HL-60/S4 (cell line): ENCODE data around the gene CTU1.

Experiments used
- in situ Hi-C: fragments of 300-500 bp; cut with MboI; formaldehyde crosslinking; loops from 2 replicates; pipeline ENCODE4 v1.14.3; 2022; ENCODE audit warnings: low sequenced_read_pairs

The CTU1 gene

DNA sequence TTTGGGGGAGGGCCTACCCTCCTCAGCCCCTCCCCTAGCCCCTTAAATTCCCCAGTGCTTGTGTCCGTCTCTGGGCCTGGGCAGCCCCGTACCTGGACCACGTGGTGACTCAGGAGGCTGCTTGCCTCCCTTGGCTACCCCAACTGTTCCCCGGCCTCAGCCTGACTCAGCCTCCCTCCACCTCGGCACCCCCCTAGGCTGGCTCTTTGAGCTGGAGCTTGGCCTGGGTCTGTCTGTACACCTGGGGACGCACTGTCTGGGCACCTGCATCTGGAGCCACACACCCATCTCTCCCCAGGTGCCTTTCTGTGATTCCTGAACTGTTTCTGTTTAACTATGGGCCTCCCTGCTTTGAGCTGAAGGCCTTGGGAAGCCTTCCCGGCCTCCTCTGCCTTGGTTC lies 23.7 kb downstream of the CTU1 start:
- in situ Hi-C loops = no loop called here

DNA sequence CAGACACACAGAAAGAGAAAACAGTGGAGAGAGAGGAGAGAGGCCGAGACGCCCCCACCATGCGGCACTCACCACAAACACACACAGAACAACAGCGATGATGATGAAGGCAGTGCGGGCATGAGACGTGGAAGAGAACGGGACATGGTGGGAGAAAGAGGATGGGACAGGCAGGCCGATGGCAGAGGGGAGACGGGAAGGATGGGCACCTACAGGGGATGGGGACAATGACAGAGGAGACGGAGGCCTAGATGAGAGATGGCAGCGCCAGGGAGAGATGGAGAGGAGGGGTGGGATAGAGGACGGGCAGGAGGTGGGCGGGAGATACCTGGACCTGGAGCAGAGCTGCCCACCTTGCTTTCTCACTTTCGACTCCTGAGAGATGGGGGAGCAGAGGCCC lies 24.4 kb downstream of the CTU1 start:
- in situ Hi-C loops = no loop called here

DNA sequence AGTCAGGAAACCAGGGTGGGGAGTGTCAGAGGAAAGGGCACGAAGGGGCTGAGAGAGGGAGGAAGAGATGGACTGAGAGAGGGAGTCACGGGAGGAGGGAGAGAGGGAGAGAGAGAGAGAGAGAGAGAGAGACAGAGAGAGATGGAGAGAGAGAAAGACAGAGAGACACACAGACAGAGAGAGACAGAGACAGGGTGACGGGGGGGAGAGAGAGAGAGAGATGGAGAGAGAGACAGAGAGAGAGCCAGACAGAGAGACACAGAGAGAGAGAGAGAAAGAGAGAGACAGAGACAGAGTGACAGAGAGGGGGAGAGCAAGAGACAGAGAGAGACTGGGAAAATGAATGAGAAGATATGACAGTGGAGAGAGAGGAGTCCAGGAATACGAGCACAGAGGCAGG lies 25.0 kb downstream of the CTU1 start:
- in situ Hi-C loops = no loop called here

- in situ Hi-C loops = no loop called here
These were observed 25.6 kb downstream of the CTU1 start, which contains the start of gene KLK14 for GRCh38 chr19:51082611-51083010. Gene KLK14, minus strand, starts transcription at chr19:51082887. Its CDS starts 273 bp downstream, at chr19:51082614.

DNA sequence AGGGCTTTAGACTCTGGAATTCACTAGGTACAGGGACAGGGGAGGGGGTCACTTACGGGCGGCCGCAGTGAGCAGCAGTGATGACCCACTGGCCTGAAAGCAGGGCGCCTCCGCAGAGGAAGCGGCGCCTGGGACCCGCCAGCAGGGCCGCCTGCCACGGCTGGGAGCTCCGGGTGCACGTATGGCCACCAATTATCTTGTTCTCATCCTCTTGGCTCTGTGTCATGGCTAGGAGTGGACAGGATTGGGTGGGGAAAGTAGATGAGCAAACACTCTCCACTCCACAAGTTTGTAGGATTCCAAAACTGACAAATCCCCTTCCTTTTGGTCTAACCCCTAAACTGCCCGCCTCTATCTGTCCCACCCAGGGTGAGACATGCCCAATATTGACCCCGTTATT lies 26.7 kb downstream of the CTU1 start:
- in situ Hi-C loops = no loop called here

- in situ Hi-C loops = no loop called here
These were observed 28.6 kb downstream of the CTU1 start for GRCh38 chr19:51079481-51080110.

DNA sequence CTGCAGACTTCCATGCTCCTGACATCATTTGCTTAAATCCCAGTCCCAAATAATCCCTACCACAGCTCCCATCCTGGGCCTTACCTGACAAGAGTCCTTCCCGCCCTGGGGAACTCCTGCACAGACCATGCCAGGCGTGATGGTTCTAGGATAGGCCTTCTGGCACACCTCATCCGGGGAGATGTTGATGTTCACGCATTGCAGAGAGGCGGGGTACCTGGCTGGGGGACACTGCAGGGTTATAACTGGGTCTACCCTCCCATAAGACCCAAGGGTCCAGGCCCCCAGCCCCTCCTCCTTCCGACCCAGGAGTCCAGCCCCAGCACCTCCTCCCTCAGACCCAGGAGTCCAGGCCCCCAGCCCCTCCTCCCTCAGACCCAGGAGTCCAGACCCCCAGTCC lies 29.5 kb downstream of the CTU1 start:
- in situ Hi-C loops = no loop called here

- in situ Hi-C loops = no loop called here
These were observed 30.1 kb downstream of the CTU1 start for GRCh38 chr19:51078104-51078503.

DNA sequence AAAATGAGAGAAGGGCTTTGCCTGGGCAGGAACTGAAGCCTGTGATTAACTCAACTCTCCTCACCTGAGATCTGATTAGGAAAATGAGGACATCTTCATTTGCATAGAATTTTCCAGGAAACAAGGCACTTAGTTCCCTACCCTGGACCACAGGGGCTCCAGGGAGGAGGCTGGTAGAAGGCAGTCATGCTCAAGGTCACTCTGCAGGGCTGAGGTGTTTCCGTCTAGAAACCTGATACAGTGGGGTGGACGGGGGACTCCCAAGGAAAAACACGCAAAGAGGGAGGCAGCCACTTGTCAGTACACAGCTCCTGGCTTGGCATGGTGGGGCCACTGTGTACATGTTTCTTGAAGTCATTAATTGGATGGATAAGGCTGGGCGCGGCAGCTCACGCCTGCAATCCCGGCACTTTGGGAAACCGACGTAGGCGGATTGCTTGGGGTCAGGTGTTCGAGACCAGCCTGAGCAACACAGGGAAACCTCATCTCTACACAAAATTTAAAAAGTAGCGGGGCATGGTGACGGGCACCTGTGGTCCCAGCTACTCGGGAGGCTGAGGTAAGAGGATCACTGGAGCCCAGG lies 31.5 kb downstream of the CTU1 start:
- in situ Hi-C loops = no loop called here

GRCh38 chr19:51075998-51076397 lies 32.2 kb downstream of the CTU1 start:
- in situ Hi-C loops = no loop called here

- in situ Hi-C loops = no loop called here
These were observed 37.2 kb downstream of the CTU1 start for GRCh38 chr19:51071095-51071405.

DNA sequence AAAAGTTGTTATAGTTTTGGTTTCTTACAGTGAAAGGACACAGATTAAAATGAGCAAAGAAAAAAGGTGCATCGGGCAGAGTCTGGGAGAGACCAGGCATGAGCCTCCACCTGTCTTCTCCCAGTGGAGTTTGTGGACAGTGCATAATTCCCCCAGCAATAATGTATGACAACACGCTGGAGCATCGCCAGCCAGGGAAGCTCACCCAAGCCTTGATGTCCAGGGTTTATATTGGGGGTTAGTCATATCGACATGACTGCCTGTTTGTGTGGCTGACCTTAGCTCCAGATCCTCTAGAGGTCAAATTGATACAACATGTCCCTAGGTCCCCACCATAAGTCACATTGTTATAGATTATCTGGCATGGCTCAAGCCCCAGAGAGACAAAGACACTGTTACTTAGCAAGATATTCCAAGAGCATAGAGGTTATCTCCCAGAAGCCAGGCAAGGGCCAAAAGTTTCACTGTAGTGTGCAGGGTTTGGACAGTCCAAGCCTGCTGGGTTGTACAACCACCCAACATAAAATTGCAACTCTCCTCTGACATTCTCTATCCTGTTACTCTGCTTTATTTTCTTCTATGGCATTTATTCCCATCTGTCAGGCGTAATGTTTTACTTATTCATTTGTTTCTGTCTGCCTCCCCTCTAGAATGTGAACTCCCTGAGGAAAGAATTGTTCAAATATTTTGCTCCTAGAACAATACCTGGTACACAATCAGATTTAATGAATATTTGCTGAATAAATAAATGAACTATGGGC lies 37.7 kb downstream of the CTU1 start:
- in situ Hi-C loops = no loop called here

DNA sequence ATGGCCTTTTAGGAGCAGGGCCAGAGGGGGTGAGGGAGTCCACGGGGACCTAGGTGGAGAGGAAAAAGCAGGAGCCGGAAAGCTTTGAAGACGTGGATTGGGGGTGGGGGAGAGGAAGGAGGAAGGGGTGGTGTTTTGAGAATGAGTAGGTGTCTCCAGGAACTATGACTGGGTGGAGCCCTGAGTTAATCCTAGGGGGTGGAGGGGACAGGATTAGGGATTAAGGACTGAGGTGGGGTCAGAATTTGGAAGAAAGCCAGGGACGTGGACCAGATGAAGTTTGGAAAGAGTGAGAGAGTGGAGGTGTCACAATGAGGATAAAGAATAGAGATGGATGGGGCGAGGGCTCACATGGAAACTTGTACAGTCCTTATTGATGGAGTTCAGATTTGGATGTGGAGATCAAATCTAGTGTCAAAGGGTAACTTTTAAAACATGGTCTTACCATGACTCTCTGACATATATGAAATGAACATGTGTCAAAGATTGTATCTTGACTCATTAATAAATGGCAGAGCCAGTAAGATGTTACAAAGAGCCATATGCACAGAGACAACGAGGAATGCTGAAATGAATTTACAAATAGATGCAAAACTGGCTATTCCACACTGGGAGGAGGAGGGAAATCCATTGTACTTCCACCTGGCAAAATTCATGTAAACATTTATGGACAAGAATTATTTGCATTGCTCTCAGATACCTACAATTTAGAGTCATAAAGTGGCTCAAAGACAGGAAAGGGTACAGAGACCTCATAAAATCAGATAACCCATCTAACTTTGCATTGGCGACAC lies 41.6 kb downstream of the CTU1 start:
- in situ Hi-C loops = no loop called here

GRCh38 chr19:51065221-51065960 lies 42.8 kb downstream of the CTU1 start:
- in situ Hi-C loops = no loop called here

- in situ Hi-C loops = no loop called here
These were observed 43.5 kb downstream of the CTU1 start, which contains the start of gene KLK13 for GRCh38 chr19:51064534-51065220. Gene KLK13, minus strand, starts transcription at chr19:51065092. Its CDS starts 25 bp downstream, at chr19:51065067.

GRCh38 chr19:51063664-51064063 lies 44.5 kb downstream of the CTU1 start:
- in situ Hi-C loops = no loop called here

DNA sequence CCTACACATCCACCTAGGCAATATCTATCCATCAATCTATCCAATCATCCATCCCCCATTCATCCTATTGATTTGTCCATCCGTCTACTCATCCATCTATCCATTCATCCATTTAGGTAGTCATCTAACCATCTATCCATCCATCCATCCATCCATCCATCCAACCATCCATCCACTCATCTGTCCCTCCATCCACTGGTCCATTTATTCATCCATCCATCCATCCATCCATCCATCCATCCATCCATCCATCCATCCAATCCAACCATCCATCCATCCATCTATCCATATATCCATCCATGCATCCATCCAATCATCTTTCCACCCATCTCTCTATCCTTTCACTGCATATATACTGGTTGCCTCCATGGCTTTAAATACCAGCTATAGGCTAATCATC lies 47.2 kb downstream of the CTU1 start:
- in situ Hi-C loops = no loop called here

GRCh38 chr19:51060336-51060735 lies 47.9 kb downstream of the CTU1 start:
- in situ Hi-C loops = no loop called here

DNA sequence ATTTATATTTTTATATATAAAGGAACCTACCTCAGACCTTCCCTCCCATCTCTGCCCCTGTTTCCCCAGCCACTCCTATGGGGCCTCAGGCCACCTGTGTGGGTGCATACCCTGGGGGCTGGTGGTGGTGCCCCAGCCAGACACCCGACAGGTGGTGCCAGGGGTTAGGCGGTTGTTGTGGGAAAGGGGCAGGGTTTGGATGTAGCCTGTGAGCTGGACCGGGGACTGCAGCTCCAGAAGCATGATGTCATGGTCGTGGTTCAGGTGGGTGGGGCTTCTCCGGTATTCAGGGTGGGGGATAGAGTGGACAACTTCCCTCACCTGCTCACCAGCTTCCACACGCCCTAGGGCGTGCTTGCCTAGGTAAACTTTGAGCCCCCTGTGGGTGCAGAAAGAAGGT lies 48.5 kb downstream of the CTU1 start:
- in situ Hi-C loops = no loop called here

- in situ Hi-C loops = no loop called here
These were observed 52.3 kb downstream of the CTU1 start for GRCh38 chr19:51055866-51056265.
